Measurements from ENCODE around the gene AKR1D1.

- TF ChIP-seq CTCF (IDR thresholded peaks at IDR 0.05) (peak in 2 of 3 experiments; percentile 15 to 22), POLR2A (IDR thresholded peaks at IDR 0.05) (no peak)
Observed at GRCh38 chr7:138097064-138097741, 20.9 kb downstream of the AKR1D1 start.
